K562 (cell line): ENCODE measurements around the gene DGCR6.
"Not testable (repeated sequence)": the region's sequence is repeated elsewhere in the genome, so short reads cannot be mapped to it uniquely, and the experiment has no call there.

Experiments used
- DPF2 ChIP-seq: fragments of 450-650 bp; IDR thresholded peaks from 2 replicates; pipeline ENCODE4 v1.6.1; 2016
- HDAC2 ChIP-seq: fragments of 450-650 bp; IDR thresholded peaks from 2 replicates; pipeline ENCODE4 v1.6.1; 2016; ENCODE audit warnings: mild to moderate bottlenecking
- HDAC6 ChIP-seq: IDR thresholded peaks from 2 replicates; pipeline ENCODE4 v1.6.1; 2012; ENCODE audit warnings: low read depth, mild to moderate bottlenecking, control low read depth, inconsistent platforms, low read length, moderate library complexity
- POLR2A ChIP-seq: fragments of 450-650 bp; conservative IDR thresholded peaks from 2 replicates; pipeline ENCODE4 v1.6.1; 2016
- POLR2G ChIP-seq: fragments of 200-400 bp; formaldehyde crosslinking; IDR thresholded peaks from 2 replicates; pipeline ENCODE4 v1.6.1; 2017; ENCODE audit warnings: low read depth, mild to moderate bottlenecking, antibody characterized with exemption, low read length, moderate library complexity
- SP1 ChIP-seq: sonication (generic); formaldehyde crosslinking; IDR thresholded peaks from 2 replicates; pipeline ENCODE4 v1.8.1; 2022; ENCODE audit warnings: mild to moderate bottlenecking, missing genetic modification reagents
- SRSF9 ChIP-seq: fragments of 200-400 bp; formaldehyde crosslinking; IDR thresholded peaks from 2 replicates; pipeline ENCODE4 v1.6.1; 2017; ENCODE audit warnings: low read depth, low read length, borderline replicate concordance
- TAF7 ChIP-seq: fragments of 450-650 bp; IDR thresholded peaks from 2 replicates; pipeline ENCODE4 v1.6.1; 2016; ENCODE audit warnings: missing genetic modification characterization, missing compliant biosample characterization
- ZKSCAN8 ChIP-seq: fragments of 200-800 bp; sonication (Bioruptor generic); IDR thresholded peaks from 2 replicates; pipeline ENCODE4 v1.6.1; 2016; ENCODE audit warnings: missing genetic modification characterization, missing compliant biosample characterization
- ZNF57 ChIP-seq: fragments of 450-650 bp; formaldehyde crosslinking; IDR thresholded peaks from 2 replicates; pipeline ENCODE4 v1.4.0; 2020; ENCODE audit warnings: mild to moderate bottlenecking, moderate library complexity

DNA sequence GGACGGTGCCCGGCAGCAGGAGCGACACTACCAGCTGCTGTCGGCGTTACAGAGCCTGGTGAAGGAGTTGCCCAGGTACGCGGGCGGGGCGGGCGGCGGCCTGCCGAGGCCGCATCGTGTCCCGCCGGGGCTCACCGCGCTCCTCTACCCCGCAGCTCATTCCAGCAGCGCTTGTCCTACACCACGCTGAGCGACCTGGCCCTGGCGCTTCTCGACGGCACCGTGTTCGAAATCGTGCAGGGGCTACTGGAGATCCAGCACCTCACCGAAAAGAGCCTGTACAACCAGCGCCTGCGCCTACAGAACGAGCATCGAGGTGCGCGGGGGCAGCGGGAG, 258 bp downstream of the DGCR6 start:
- TF ChIP-seq TAF7 (tag); HDAC6; SRSF9; POLR2A; ZKSCAN8; ZNF57 (CRISPR knock-in tag); DPF2; HDAC2; POLR2G; SP1 (CRISPR knock-in tag): not testable (repeated sequence)
